Calu3 (cell line): ENCODE data around the gene GLRA3. TPM values are rescaled to one million over a fixed set of nuclear protein-coding genes. Genes with fewer than 3 reads are reported as not detected.

Source experiments
- BruUV-seq: library from RNA; stranded (reverse); fragments of 400-500 nt; replicated peaks from 2 replicates; lab custom pipeline; 2021; lab: Mats Ljungman, UMichigan
- CTCF ChIA-PET: fragments of 300-600 bp; sonication (Branson Sonifier 250); formaldehyde crosslinking; loops from one replicate; lab custom pipeline; 2022; ENCODE audit warnings: antibody characterized with exemption; lab: Charles Lee
- DNase-seq: peaks from one replicate; pipeline ENCODE4 v3.0.0; 2022
- H3K27ac Mint-ChIP-seq: one replicate; pipeline ENCODE4 v1.8.0; 2022; ENCODE audit warnings: mixed read lengths; ENCODE audit not compliant: unreplicated experiment
- H3K27me3 Mint-ChIP-seq: one replicate; pipeline ENCODE4 v1.8.0; 2022; ENCODE audit warnings: mixed read lengths; ENCODE audit not compliant: unreplicated experiment
- H3K36me3 Mint-ChIP-seq: one replicate; pipeline ENCODE4 v1.8.0; 2022; ENCODE audit warnings: mild to moderate bottlenecking, moderate library complexity, mixed read lengths; ENCODE audit not compliant: insufficient read depth, unreplicated experiment
- H3K4me1 Mint-ChIP-seq: one replicate; pipeline ENCODE4 v1.8.0; 2022; ENCODE audit warnings: mild to moderate bottlenecking, low read depth, mixed read lengths; ENCODE audit not compliant: unreplicated experiment
- H3K4me3 Mint-ChIP-seq: one replicate; pipeline ENCODE4 v1.8.0; 2022; ENCODE audit warnings: mild to moderate bottlenecking, low read depth, moderate library complexity, mixed read lengths; ENCODE audit not compliant: unreplicated experiment
- H3K9me3 Mint-ChIP-seq: one replicate; pipeline ENCODE4 v1.8.0; 2022; ENCODE audit warnings: low read depth, mixed read lengths; ENCODE audit not compliant: unreplicated experiment
- CTCF ChIP-seq: fragments of 200-600 bp; IDR thresholded peaks from one replicate; pipeline ENCODE4 v1.8.0; 2022; ENCODE audit warnings: antibody characterized with exemption; ENCODE audit not compliant: unreplicated experiment
- intact Hi-C: fragments of 100-400 bp; cut with micrococcal nuclease; formaldehyde crosslinking; loops from one replicate; pipeline ENCODE4 v1.10.0; 2022; ENCODE audit not compliant: unreplicated experiment
- total RNA-seq: library from RNA; stranded (reverse); gene quantifications from 2 replicates; pipeline ENCODE4 v1.2.3, GENCODE V29; 2022

The GLRA3 gene
- total RNA-seq, 1 experiment from 2014 or later, result 0.07 TPM

- no peaks in the 10 kb centered on the region for H3K4me1 Mint-ChIP-seq
- TF ChIP-seq CTCF, result no peak
- H3K27me3 Mint-ChIP-seq, result no peaks in the 10 kb centered on the region
- no peak overlapping the region for H3K4me3 Mint-ChIP-seq
- H3K9me3 Mint-ChIP-seq, result peaks cover 4% of the 10 kb centered on the region
- intact Hi-C loops, result no loop called here
- H3K27ac Mint-ChIP-seq, result no peak overlapping the region
- no peaks in the 10 kb centered on the region for H3K36me3 Mint-ChIP-seq
- BruUV-seq, result no TSS peak
- no peak for DNase-seq
- CTCF ChIA-PET, result no interaction called here
These were observed 36.5 kb upstream of the GLRA3 start for GRCh38 chr4:174865418-174865985.

- Mint-ChIP-seq H3K4me1 (no peaks in the 10 kb centered on the region), H3K27ac (no peak overlapping the region), H3K4me3 (no peak overlapping the region), H3K9me3 (peaks cover 4% of the 10 kb centered on the region), H3K36me3 (no peaks in the 10 kb centered on the region), H3K27me3 (no peaks in the 10 kb centered on the region)
- CTCF ChIA-PET, result no interaction called here
- no peak for DNase-seq
- no peak for TF ChIP-seq CTCF
- BruUV-seq, result no TSS peak
- intact Hi-C loops, result no loop called here
These were observed 35.0 kb upstream of the GLRA3 start for GRCh38 chr4:174864031-174864430.

- DNase-seq, result no peak
- no TSS peak for BruUV-seq
- H3K27me3 Mint-ChIP-seq, result no peaks in the 10 kb centered on the region
- no peak for TF ChIP-seq CTCF
- H3K4me3 Mint-ChIP-seq, result no peak overlapping the region
- H3K4me1 Mint-ChIP-seq, result no peaks in the 10 kb centered on the region
- H3K36me3 Mint-ChIP-seq, result no peaks in the 10 kb centered on the region
- no peak overlapping the region for H3K27ac Mint-ChIP-seq
- CTCF ChIA-PET, result no interaction called here
- intact Hi-C loops, result no loop called here
- H3K9me3 Mint-ChIP-seq, result peaks cover 2% of the 10 kb centered on the region
These were observed 31.5 kb upstream of the GLRA3 start for GRCh38 chr4:174860588-174860987.

GRCh38 chr4:174859904-174860303, 30.9 kb upstream of the GLRA3 start:
- H3K27me3 Mint-ChIP-seq, result no peaks in the 10 kb centered on the region
- TF ChIP-seq CTCF, result no peak
- no peak for DNase-seq
- CTCF ChIA-PET, result no interaction called here
- H3K4me1 Mint-ChIP-seq, result no peaks in the 10 kb centered on the region
- intact Hi-C loops, result no loop called here
- no TSS peak for BruUV-seq
- H3K4me3 Mint-ChIP-seq, result no peak overlapping the region
- H3K36me3 Mint-ChIP-seq, result no peaks in the 10 kb centered on the region
- H3K27ac Mint-ChIP-seq, result no peak overlapping the region
- peaks cover 2% of the 10 kb centered on the region for H3K9me3 Mint-ChIP-seq
